DMS114 treated with DMSO at 0.1 percent for 48 hours (cell line): ENCODE measurements around the gene PDPK1.
A peak's percentile ranks its signal among the peaks of the same experiment; 100 is the strongest.

Source experiments
- DNase-seq: peaks from one replicate; lab custom pipeline; 2025; ENCODE audit not compliant: unreplicated experiment; lab: John Stamatoyannopoulos, UW

The PDPK1 gene

DNA sequence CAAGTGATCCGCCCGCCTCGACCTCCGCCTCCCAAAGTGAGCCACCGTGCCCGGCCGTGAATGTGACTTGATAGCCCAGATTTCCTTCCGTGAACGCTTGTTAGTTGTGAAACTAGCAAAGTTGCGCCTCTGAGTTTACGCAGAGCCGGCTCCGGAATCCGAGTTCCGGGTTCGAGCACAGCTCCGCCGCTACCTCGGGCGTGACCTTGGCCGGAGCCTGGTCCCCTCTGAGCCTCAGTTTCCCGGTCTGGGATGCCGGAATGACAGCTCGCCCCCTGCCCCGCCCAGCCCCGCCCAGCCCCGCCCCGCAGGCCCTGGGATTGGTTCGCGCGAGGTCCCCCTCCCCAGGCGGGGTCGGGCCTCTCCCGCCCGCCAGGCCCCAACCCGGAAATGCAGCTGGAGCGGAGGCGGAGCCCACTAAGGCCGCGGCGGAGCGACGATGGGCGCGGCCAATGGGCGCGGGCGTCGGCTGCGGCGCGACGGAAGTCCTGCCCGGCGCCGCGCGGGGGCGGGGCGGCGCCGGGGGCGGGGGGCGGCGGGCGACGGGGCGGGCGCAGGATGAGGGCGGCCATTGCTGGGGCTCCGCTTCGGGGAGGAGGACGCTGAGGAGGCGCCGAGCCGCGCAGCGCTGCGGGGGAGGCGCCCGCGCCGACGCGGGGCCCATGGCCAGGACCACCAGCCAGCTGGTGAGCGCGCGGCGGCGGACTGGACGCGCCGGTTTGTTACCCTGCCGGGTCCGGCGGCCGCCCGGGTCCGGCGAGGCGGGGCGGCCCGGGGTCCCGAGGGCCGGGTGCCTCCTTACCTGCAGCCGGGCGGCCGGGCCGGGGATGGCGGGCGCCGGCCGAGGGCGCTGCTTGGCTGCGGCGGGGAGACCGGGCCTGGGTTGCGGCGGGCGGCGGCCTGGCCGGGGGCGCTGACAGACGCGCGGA is at the start of gene PDPK1:
Gene PDPK1 (plus strand): TSS at position 571 of the 929 bp plus-strand sequence. CDS start 92 bp downstream, at position 663.
- DNase-seq, result peak; percentile 81

DNA sequence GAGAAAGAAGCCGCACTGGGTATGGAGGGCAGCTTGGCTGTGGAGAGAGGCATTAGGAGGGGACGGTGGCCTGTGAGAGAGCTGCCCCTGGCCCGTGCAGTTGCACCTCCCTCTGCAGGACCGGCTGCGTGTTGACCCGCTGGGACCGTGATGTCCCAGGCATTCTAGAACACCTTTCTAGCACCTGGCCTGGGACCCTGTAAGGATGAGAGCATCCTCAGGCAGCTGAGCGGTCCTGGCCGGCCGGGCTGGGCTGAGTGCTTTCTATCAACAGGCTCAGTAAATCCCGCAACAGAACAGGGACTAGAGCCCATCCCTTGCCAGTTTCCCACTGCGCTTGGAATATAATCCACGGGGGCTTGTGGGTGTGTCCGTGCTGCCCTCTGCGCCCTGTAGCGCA is 48.2 kb upstream of the PDPK1 start:
- DNase-seq, result no peak

DNA sequence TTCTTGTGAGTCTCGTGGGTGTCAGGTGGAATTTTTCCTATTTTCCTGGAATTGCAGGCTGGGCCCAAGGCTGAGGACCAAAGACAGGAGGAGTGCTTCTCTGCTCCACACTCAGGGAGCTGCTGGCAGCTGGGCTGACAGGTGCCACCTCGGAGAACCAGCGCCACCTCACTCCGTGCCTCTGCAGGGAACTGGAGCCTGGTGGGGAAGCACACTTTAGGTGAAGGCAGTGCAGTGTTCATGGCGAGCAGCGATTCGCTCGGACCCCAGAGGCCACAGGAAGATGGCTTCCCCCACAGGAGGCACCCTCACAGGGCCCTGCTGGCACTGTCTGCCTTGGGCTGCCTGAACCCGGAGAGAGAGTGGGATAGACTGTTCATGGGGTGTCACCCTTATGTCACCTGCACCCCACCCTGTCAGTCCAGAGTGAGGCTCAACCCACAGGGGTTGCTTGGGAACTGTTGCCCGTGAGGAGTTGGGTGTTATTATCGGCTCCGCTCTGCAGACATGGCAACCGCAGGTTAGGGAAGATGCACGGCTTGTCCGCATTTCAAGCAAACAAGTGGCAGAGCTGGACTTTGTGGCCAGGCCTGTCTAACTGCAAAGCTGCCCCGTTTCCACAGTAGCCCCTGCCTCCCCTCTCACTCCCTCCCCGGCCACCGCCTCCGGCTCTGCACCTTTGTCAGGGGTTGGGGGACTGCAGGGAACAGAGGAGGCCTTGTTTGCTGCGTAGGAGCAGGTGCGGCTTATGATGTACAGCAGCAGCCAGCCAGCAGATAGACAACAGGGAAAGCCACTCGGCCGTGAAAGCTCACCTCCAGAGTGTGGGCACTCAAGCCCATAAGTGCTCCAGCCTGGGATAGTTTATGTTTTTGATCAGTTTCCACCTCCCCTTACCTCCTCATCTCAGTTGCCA is 47.4 kb upstream of the PDPK1 start:
- no peak for DNase-seq

DNA sequence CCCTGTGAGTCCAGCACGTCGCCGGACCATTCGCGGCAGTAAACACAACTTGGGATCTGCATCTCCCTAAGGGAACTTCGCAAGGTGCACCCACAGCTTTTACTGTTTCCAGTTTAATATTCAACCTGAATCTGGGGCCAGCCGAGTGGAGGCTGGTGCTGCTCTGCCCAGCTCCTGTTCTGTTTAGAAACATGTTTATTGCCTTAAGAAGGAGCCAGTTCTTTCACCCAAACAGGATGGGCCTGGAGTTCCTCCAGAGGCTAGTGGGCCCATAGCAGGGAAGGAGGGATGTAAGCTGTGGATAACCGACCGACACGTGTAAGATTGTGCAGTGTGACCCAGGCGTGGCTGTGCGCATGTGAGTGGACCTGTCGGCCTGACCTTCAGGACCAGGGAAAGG is 45.5 kb upstream of the PDPK1 start:
- no peak for DNase-seq

DNA sequence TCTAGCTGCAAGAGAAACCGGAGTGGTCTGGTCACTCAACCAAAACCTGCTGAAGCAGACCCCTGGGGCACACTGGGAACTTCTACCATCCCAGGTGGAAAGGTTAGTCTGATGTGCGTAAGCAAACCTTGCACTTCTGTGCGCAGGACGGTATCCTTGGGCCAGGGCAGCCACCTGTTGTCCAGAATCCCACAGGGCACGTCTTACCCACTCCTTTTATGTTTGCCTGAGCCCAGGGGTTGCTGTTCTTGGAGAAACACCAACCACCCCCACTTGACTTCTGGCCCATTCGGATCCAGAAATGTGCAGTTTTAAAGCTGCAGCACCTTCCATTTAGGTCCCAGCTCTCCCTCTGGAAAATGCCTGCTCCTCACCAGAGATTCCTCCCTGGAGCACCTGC is 44.2 kb upstream of the PDPK1 start:
- DNase-seq, result no peak

DNA sequence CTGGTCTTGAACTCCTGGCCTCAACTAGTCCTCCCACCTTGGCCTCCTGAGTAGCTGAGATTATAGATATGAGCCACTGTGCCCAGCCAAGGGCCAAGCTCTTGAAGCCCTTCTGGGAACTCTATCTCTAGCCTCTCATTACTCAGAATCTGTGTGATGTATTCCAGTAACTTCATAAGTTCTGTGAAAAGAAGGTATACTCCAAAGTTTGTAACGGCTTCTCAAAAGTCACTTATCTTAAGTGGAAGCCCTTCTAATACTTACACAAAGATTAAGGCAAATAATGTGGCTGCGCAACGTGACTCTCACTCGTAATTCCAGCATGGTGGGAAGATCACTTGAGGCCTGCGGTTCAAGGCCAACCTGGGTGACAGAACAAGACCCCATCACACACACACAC is 43.2 kb upstream of the PDPK1 start:
- no peak for DNase-seq

DNA sequence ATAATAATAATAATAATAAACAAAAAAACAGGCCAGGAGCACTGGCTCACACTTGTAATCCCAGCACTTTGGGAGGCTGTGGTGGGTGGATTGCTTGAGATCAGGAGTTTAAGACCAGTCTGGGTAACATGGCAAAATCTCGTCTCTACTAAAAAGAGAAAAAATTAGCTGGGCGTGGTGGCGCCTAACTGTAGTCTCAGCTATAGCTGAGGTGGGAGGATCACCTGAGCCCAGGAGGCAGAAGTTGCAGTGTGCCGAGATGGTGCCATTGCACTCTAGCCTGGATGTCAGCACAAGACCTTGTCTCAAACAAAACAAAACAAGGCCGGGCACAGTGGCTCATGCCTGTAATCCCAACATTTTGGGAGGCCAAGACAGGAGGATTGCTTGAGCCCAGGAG is 42.8 kb upstream of the PDPK1 start:
- no peak for DNase-seq

DNA sequence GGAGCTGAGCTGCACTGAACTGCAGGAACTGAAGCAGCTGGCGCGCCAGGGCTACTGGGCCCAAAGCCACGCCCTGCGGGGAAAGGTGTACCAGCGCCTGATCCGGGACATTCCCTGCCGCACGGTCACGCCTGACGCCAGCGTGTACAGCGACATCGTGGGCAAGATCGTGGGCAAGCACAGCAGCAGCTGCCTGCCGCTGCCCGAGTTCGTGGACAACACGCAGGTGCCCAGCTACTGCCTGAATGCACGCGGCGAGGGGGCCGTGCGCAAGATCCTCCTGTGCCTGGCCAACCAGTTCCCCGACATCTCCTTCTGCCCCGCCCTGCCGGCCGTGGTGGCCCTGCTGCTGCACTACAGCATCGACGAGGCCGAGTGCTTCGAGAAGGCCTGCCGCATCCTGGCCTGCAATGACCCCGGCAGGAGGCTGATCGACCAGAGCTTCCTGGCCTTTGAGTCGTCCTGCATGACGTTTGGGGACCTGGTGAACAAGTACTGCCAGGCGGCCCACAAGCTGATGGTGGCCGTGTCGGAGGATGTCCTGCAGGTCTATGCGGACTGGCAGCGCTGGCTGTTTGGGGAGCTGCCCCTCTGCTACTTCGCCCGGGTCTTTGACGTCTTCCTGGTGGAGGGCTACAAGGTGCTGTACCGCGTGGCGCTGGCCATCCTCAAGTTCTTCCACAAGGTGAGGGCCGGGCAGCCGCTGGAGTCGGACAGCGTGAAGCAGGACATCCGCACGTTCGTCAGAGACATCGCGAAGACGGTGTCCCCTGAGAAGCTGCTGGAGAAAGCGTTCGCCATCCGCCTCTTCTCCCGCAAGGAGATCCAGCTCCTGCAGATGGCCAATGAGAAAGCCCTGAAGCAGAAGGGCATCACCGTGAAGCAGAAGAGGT is 41.4 kb upstream of the PDPK1 start:
- no peak for DNase-seq

DNA sequence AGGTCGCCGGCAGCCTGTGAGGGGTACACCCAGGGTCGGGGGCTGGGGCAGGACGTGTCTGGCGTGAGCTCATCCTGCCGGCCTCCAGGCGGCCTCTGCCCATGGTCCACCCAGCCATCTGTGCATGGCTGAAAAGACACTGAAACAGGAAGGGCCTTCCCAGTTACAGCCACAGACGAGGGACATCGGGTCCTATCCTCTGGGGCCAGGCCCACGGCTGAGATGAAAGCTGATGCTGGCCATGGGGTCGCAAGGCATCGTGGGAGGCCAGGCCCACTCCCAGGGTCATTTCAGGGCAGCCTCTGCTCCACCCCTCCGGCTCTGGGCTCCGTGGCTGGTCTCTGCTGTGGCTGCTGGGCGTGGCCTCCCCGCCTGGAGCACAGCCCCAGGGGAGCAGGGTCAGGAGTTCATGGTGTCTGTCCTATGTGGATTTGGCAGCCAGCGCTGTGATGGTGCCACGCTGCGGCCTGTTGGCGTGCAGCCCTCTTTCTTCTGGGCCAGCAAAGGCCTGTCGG is 40.6 kb upstream of the PDPK1 start:
- no peak for DNase-seq

DNA sequence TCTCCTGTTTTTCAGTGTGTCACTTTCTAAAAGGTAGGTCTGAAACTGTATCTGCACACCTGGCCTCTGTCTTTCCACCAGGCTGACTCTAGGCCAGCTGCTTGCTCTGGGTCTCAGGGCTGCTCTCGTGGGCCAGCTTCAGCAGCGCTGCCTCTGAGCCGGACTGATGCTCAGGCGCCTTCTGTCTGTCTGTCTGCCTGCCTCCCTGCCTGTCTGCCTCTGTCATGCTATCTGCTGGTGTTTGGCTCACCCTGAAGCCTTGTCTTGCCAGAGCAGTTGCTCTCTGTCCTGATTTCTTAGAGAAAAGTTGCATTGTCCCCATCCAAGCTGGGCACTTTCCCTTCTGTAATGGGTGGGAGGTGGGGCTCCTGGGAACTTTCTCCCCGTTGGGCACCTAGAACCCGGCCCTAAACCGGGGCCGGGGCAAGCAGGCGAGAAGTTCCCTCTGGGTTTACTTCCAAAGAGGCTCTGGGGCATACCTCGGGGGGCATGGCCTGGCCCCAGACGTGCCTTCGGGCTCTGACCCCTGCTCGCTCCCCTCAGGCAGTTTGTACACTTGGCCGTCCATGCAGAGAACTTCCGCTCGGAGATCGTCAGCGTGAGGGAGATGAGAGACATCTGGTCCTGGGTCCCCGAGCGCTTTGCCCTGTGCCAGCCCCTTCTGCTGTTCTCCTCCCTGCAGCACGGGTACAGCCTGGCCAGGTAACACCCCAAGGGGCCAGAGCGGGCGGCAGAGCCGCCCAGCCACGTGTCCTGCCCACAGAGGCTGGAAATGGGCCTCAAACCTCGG is 39.9 kb upstream of the PDPK1 start:
- no peak for DNase-seq

DNA sequence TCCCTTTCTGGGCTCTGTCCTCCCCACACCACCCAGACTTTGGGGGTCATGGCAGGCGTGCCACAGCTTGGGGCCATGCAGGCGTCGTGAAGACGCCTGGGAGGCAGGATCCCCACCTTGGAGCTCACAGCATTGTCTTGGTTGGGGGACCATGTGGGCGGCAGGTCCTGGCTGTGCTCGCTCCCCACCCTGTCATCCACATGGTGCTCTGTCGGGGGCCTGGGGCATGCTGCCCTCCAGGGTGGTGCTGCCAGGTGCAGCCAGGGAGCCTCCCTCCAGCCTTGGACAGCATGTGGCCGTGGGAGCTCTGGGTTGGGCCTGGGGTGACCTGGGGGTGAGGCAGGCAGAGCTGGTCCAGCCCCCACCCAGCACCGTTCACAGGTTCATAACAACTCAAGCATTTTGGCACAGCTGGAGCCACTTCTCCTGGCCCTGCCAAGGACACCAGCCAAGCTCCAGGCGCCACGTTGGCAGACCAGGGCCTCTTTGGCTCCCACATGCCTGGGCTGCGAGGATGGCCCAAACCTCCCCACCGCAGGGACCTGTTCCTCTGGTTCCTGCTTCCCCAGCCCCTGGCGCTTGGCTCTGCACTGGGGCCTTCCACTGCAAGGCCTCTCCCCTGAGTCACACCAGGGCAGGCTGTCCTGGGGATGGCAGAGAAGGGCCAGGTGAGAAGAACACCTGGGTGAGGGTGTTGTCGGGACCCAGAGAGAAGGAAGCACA is 39.1 kb upstream of the PDPK1 start:
- no peak for DNase-seq

DNA sequence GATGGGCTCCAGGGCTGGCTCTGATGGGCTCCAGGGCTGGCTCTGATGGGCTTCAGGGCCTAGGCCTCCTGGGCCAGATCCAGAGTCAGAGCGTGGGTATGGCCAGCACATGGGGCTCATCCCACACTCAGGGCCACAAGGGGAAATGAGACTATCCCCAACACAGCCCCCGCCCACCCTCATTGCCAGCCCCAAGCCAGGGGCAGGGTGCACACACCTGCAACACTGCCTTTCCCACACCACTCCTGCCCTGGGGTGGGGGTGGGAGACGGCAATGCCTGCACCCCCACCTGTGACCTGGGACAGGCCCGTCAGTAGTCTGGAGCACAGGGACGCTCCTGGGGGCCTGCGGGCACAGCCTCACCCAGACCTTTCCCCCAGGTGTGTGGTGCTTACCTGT is 38.4 kb upstream of the PDPK1 start:
- DNase-seq, result no peak

DNA sequence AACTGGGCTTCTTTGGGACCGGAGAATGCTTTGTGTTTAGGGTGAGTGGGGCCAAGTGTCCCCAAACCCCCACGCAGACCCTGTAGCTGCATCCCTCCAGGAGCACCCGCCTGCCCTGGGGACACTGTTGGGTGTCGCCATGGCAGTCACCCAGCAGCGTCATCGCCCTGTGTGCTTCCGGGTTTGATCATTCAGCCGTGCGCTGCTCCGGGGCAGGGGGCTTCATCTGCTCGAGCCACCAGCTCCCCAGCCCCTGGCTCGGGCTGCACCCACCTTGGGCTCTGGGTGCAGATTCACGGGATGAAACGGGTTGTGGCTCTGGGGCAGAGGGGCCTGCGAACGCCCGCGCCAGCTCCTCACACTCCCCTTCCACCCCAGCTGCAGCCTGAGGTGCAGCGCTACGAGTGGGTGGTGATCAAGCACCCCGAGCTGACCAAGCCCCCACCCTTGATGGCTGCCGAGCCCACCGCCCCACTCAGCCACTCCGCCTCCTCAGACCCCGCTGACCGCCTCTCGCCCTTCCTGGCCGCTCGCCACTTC is 37.9 kb upstream of the PDPK1 start:
- no peak for DNase-seq

DNA sequence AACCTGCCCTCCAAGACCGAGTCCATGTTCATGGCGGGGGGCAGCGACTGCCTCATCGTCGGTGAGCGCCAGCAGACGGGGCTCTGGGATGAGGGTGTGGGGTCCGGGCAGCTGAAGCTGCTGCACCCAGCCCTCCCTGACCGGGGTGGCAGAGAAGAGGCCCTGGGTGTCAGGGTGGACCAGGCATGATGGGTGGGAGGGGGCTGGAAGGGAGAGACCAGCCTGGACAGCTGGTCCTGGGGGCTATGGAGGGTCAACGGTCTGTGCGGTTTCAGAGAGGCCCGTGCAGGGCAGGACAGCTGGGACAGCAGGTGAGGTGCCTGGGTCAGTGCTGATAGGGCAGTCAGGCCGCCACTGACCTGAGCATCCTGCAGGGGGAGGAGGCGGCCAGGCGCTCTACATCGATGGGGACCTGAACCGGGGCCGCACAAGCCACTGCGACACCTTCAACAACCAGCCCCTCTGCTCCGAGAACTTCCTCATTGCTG is 37.3 kb upstream of the PDPK1 start:
- DNase-seq, result no peak

DNA sequence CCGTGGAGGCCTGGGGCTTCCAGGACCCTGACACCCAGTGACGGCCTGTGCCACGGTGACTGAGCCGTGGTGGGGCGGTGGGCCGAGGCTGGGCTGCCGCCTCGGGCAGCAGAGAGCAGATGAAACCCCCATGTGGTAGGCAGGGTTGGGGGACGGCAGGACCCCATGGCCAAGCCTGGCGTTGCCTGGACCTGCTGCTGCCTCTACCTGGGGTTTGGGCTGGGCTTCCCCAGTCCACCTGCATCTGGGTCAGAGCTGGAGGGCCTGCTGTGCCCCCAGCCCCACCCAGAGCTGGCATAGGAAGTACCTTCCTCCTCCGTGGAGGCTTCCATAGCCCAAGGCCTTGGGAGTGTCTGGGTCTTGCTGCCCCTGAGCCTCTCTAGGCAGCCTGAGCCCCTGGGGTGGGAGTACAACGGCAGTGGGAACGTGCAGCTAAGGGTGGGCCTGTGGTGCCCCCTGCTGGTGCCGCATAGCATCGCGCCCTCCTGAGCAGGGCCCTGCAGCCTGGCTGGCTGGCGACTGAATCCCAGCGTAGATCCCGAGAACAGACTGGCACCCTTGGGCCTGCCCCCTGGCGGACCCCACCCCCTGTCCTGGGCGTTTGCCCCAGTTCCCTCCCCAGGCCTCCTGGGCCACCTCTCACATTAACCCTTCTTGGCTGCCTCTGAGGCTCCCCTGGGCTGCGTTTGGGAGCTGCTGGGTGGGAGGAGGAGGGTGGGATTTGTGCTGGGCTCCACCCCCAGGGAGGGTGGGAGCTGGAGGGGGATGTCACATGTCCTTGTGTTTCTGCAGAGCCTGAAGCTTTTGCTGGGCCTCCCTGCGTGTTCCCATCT is 36.7 kb upstream of the PDPK1 start:
- DNase-seq, result peak; percentile 39

DNA sequence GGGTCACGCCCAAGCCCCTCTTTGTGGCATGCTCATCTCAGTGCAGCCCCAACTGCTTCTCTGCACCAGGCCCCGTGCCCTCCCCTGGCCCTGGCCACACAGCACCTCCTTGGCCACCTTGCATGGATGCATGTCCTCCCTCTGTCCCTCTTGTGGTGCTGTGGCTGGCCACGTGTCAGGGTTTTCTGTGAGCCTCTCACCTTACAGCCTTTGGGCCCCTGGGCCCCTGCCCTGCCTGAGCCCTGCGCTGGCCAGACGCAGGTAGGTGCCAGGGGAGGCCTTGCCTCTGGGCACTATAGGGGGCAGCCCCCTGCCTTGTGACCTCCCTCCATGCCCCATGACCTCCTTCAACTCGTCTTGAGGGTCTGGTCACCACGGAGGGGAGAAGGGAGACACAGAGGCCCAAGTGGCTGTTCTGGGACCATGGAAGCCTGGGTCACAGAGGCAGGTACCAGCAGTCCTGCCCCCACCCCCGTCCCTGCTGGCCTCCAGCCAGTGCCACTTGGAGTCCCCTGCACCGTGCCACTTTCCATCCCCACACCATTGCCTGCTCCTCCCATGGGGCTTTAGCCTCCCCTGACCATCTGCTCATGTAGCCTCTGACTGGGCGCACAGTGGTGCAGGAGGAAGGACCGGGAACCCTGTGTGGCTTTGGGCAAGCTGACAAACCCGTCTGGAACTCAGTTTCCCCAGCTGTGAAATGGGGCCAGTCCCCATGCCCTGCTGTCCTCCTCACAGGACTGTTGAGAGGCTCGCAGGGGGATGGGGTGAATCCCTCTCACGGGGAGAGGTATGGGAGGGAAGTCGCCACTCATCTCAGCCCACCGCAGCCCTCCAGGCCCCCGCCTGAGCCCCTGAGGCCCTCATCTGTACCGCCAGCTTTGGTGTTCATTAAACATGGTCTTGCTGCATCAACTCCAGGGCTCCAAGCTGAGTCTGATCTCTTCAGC is 35.6 kb upstream of the PDPK1 start:
- DNase-seq, result no peak

DNA sequence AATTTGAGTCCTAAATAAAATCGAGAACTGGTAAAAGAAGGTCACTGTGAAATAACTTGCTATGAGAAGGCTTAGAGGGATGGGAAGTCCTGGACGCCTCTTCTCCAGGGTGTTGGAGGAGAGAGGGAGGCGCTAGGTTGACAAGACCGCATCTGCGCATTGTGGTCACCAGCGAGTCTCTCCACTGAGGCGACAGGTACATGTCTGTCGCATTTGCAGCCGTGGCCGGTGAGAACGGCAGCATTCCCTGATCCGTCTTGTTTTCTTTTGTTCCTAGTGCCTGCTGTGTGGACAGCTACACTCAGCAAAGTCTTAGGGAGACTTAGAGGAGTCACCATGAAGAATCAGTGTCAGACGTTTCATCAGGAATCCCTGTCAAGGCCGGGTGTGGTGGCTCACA is 32.1 kb upstream of the PDPK1 start:
- no peak for DNase-seq
